ENCODE results near the gene KISS1.

KISS1 gene

GRCh38 chr1:204154568-204155255 lies 41.6 kb downstream of the KISS1 start:
- DNase-seq (ENCODE audit: low read depth), result no peak

- DNase-seq (ENCODE audit: low read depth), result no peak
Observed at GRCh38 chr1:204153667-204154066, 42.6 kb downstream of the KISS1 start.

- no peak for DNase-seq (ENCODE audit: low read depth)
Observed at GRCh38 chr1:204152310-204153044, 43.8 kb downstream of the KISS1 start.

GRCh38 chr1:204151552-204152309 lies 44.6 kb downstream of the KISS1 start, which contains the start of gene ETNK2:
Gene ETNK2 (minus strand): TSS chr1:204152044. CDS start chr1:204151852, 192 bp downstream.
- DNase-seq (ENCODE audit: low read depth), result peak; percentile 46

- no peak for DNase-seq (ENCODE audit: low read depth)
Observed at GRCh38 chr1:204150702-204151551, 45.4 kb downstream of the KISS1 start.

- DNase-seq (ENCODE audit: low read depth), result no peak
Observed at GRCh38 chr1:204149635-204150565, 46.4 kb downstream of the KISS1 start.

GRCh38 chr1:204149107-204149506 lies 47.2 kb downstream of the KISS1 start:
- no peak for DNase-seq (ENCODE audit: low read depth)

GRCh38 chr1:204147406-204148383 lies 48.6 kb downstream of the KISS1 start:
- no peak for DNase-seq (ENCODE audit: low read depth)

GRCh38 chr1:204146965-204147364 lies 49.3 kb downstream of the KISS1 start:
- no peak for DNase-seq (ENCODE audit: low read depth)

GRCh38 chr1:204146309-204146708 lies 50.0 kb downstream of the KISS1 start:
- no peak for DNase-seq (ENCODE audit: low read depth)

- no peak for DNase-seq (ENCODE audit: low read depth)
Observed at GRCh38 chr1:204145033-204145504, 51.2 kb downstream of the KISS1 start.

GRCh38 chr1:204143276-204144041 lies 52.8 kb downstream of the KISS1 start:
- DNase-seq (ENCODE audit: low read depth), result no peak

GRCh38 chr1:204142032-204142974 lies 54.0 kb downstream of the KISS1 start:
- no peak for DNase-seq (ENCODE audit: low read depth)

- DNase-seq (ENCODE audit: low read depth), result no peak
Observed at GRCh38 chr1:204141131-204141530, 55.2 kb downstream of the KISS1 start.
